B cell (primary cell): Measurements from ENCODE around the gene HSPH1. TPM values are rescaled to one million over a fixed set of nuclear protein-coding genes. Genes with fewer than 3 reads are reported as not detected.

ENCODE experiments used
- ATAC-seq: fragments of 200-7000 bp; cut with Tn5 transposase; one replicate; pipeline ENCODE4 v1.10.0; 2021; ENCODE audit warnings: low read depth, mild to moderate bottlenecking, moderate number of reproducible peaks, moderate library complexity
- CTCF ChIA-PET: fragments of 350-600 bp; sonication (Branson Sonifier 250); formaldehyde crosslinking; loops from one replicate; lab custom pipeline; 2021; ENCODE audit warnings: antibody characterized with exemption, inconsistent platforms; lab: Charles Lee
- POLR2A ChIA-PET: fragments of 350-600 bp; sonication (Branson Sonifier 250); formaldehyde crosslinking; loops from one replicate; lab custom pipeline; 2021; ENCODE audit warnings: antibody characterized with exemption; lab: Charles Lee
- DNase-seq: peaks from one replicate; pipeline ENCODE4 v3.0.0; 2013
- H2AFZ ChIP-seq: 2 replicates; pipeline ENCODE4 v1.6.1; 2012; ENCODE audit warnings: mild to moderate bottlenecking, low read depth, low read length; ENCODE audit not compliant: insufficient read depth, poor library complexity, severe bottlenecking
- H3K27ac ChIP-seq, 2 donors: 1 replicate in 1 of 2; 2 replicates in 1 of 2; pipeline ENCODE4 v1.5.1; 2012 to 2013; ENCODE audit warnings: low read length in 2 of 2, mild to moderate bottlenecking in 2 of 2, moderate library complexity in 1 of 2
- H3K27me3 ChIP-seq, 4 experiments: fragments of 200-600 bp in 1 of 4; sonication (generic) in 1 of 4; replicated peaks in 1 of 4; 1 replicate in 2 of 4; 2 replicates in 2 of 4; pipeline versions ENCODE4 v1.6.1 to v1.7.0; 2013 to 2016; ENCODE audit warnings: low read length in 3 of 4, mild to moderate bottlenecking in 2 of 4, mixed read lengths in 1 of 4, moderate library complexity in 1 of 4; ENCODE audit not compliant: insufficient read depth in 4 of 4, control insufficient read depth in 3 of 4; ENCODE audit errors: control extremely low read depth in 1 of 4
- H3K36me3 ChIP-seq, 2 experiments: replicated peaks in 1 of 2; 1 replicate in 1 of 2; 2 replicates in 1 of 2; pipeline versions ENCODE4 v1.6.1 to v1.7.1; 2013; ENCODE audit warnings: low read length in 1 of 2; ENCODE audit not compliant: insufficient read depth in 2 of 2, control insufficient read depth in 1 of 2; ENCODE audit errors: control extremely low read depth in 1 of 2, extremely low read depth in 1 of 2
- H3K4me1 ChIP-seq, 2 donors: fragments of 200-600 bp in 1 of 2; sonication (generic) in 1 of 2; 1 replicate in 1 of 2; 2 replicates in 1 of 2; pipeline versions ENCODE4 v1.5.1 to v1.6.1; 2013 to 2017; ENCODE audit warnings: low read length in 2 of 2; ENCODE audit not compliant: control insufficient read depth in 2 of 2, insufficient read depth in 2 of 2
- H3K4me2 ChIP-seq: replicated peaks from 2 replicates; pipeline ENCODE3; 2012; ENCODE audit warnings: mild to moderate bottlenecking, low read depth, low read length; ENCODE audit not compliant: poor library complexity, severe bottlenecking
- H3K4me3 ChIP-seq, 5 experiments: fragments of 200-600 bp in 1 of 5; sonication (generic) in 1 of 5; 1 replicate in 3 of 5; 2 replicates in 2 of 5; pipeline versions ENCODE4 v1.5.1 to v1.7.0; 2011 to 2016; ENCODE audit warnings: low read length in 4 of 5, mild to moderate bottlenecking in 4 of 5, low read depth in 2 of 5, control low read depth in 1 of 5, moderate library complexity in 1 of 5; ENCODE audit not compliant: insufficient read depth in 1 of 5; ENCODE audit errors: control extremely low read depth in 1 of 5, extremely low read depth in 1 of 5
- H3K79me2 ChIP-seq: fragments of 200-600 bp; sonication (generic); one replicate; pipeline ENCODE4 v1.6.0; 2016; ENCODE audit warnings: low read length; ENCODE audit not compliant: control insufficient read depth, insufficient read depth
- H3K9ac ChIP-seq: fragments of 200-600 bp; sonication (generic); 2 replicates; pipeline ENCODE4 v1.6.1; 2017; ENCODE audit warnings: mild to moderate bottlenecking, low read length, moderate library complexity
- H3K9me3 ChIP-seq, 3 donors: one replicate each; pipeline versions ENCODE4 v1.6.1 to v1.7.1; 2013; ENCODE audit warnings: low read length in 2 of 3; ENCODE audit not compliant: control insufficient read depth in 2 of 3, insufficient read depth in 1 of 3; ENCODE audit errors: control extremely low read depth in 1 of 3
- H4K20me1 ChIP-seq: 2 replicates; pipeline ENCODE4 v1.6.0; 2012; ENCODE audit warnings: mild to moderate bottlenecking, low read length; ENCODE audit not compliant: insufficient read depth, control insufficient read depth, poor library complexity, severe bottlenecking
- H3K27ac Mint-ChIP-seq: one replicate; pipeline ENCODE4 v1.8.0; 2021; ENCODE audit warnings: mixed read lengths
- H3K27me3 Mint-ChIP-seq: one replicate; pipeline ENCODE4 v1.8.0; 2021; ENCODE audit warnings: mixed read lengths
- H3K4me1 Mint-ChIP-seq: one replicate; pipeline ENCODE4 v1.8.0; 2021; ENCODE audit warnings: mixed read lengths
- H3K4me3 Mint-ChIP-seq: one replicate; pipeline ENCODE4 v1.8.0; 2021; ENCODE audit warnings: mixed read lengths
- H3K9me3 Mint-ChIP-seq: one replicate; pipeline ENCODE4 v1.8.0; 2022; ENCODE audit warnings: mixed read lengths; ENCODE audit not compliant: insufficient read depth
- CTCF ChIP-seq: fragments of 200-600 bp; IDR thresholded peaks from one replicate; pipeline ENCODE4 v1.8.0; 2022; ENCODE audit warnings: antibody characterized with exemption, mild to moderate bottlenecking
- EZH2 ChIP-seq: IDR thresholded peaks from 2 replicates; pipeline ENCODE4 v1.6.1; 2012; ENCODE audit warnings: borderline replicate concordance, low read depth, mild to moderate bottlenecking, moderate library complexity, low read length; ENCODE audit not compliant: insufficient read depth, poor library complexity, severe bottlenecking
- WGBS: methylation state at CpG from one replicate; pipeline ENCODE4 v1.1.5; 2013; ENCODE audit warnings: missing lambda C conversion rate; ENCODE audit not compliant: insufficient coverage; 5-methylcytosine and 5-hydroxymethylcytosine counted together
- intact Hi-C: fragments of 100-400 bp; cut with micrococcal nuclease; formaldehyde crosslinking; loops from one replicate; pipeline ENCODE4 v1.10.0; 2022
- polyA plus RNA-seq: library from polyadenylated mRNA; depleted of rRNA; stranded (reverse); fragments of >200 nt; gene quantifications from 2 replicates; pipeline ENCODE4 v1.2.3, GENCODE V29; 2012
- total RNA-seq, 2 donors: library from RNA; stranded (reverse); fragments of 120-200 nt in 1 of 2; gene quantifications; 1 replicate in 1 of 2; 2 replicates in 1 of 2; pipeline versions ENCODE4 v1.2.3 to v1.2.4, GENCODE V29; 2013 to 2022

Gene HSPH1
- total and polyA plus RNA-seq, 2 donors (not counting 1 experiment from before 2014, with no cell fraction given) = 15.4 to 56.4 TPM

- H3K4me1 Mint-ChIP-seq = no peaks in the 10 kb centered on the region
- Histone ChIP-seq H3K4me3 (no peak overlapping the region), H3K27ac (no peak overlapping the region), H3K4me2 (no peak overlapping the region), H3K79me2 (no peaks in the 10 kb centered on the region), H3K9me3 (no peaks in the 10 kb centered on the region), H3K9ac (no peak overlapping the region), H4K20me1 (no peaks in the 10 kb centered on the region), H3K27me3 (peaks cover 0 to 20% (median 3%) of the 10 kb centered on the region in 4 experiments), H3K4me1 (no peaks in the 10 kb centered on the region), H3K36me3 (no peaks in the 10 kb centered on the region), H2AFZ (no peak overlapping the region)
- no peak overlapping the region for H3K4me3 Mint-ChIP-seq
- intact Hi-C loops = no loop called here
- ATAC-seq (no peak), DNase-seq (no peak)
- peaks cover 38% of the 10 kb centered on the region for H3K27me3 Mint-ChIP-seq
- H3K9me3 Mint-ChIP-seq = no peaks in the 10 kb centered on the region
- ChIA-PET CTCF (no interaction called here), POLR2A (no interaction called here)
- 49% methylated on average over 2 of the region's 7 CpGs for WGBS
- no peak overlapping the region for H3K27ac Mint-ChIP-seq
- TF ChIP-seq EZH2 (no peak), CTCF (no peak)
Measured at GRCh38 chr13:31121379-31122140, 40.1 kb downstream of the HSPH1 start.

GRCh38 chr13:31119966-31120700 is 41.6 kb downstream of the HSPH1 start:
- intact Hi-C loops = no loop called here
- POLR2A ChIA-PET = no interaction called here
- Mint-ChIP-seq H3K27me3 (peaks cover 41% of the 10 kb centered on the region), H3K4me1 (no peaks in the 10 kb centered on the region), H3K9me3 (no peaks in the 10 kb centered on the region), H3K4me3 (no peak overlapping the region), H3K27ac (no peak overlapping the region)
- H3K4me2 ChIP-seq = no peak overlapping the region
- TF ChIP-seq CTCF (no peak), EZH2 (no peak)
- H3K79me2 ChIP-seq = no peaks in the 10 kb centered on the region
- WGBS = 91% methylated on average over 8 of the region's 8 CpGs
- no peaks in the 10 kb centered on the region for H3K4me1 ChIP-seq
- no peaks in the 10 kb centered on the region for H4K20me1 ChIP-seq
- H3K27ac ChIP-seq = no peak overlapping the region
- H3K4me3 ChIP-seq = no peak overlapping the region
- no peak overlapping the region for H2AFZ ChIP-seq
- H3K36me3 ChIP-seq = no peaks in the 10 kb centered on the region
- CTCF ChIA-PET = no interaction called here
- ATAC-seq (no peak), DNase-seq (no peak)
- H3K9ac ChIP-seq = no peak overlapping the region
- no peaks in the 10 kb centered on the region for H3K9me3 ChIP-seq
- peaks cover 0 to 11% (median 3%) of the 10 kb centered on the region in 4 experiments for H3K27me3 ChIP-seq
